ENCODE measurements around the gene BEGAIN. TPM values are rescaled to one million over a fixed set of nuclear protein-coding genes. Genes with fewer than 3 reads are reported as not detected.
A peak's percentile ranks its signal among the peaks of the same experiment; 100 is the strongest.

The BEGAIN gene
- total and polyA plus RNA-seq, 4 donors = 0.27 to 1.6 (median 1.3) TPM

GRCh38 chr14:100622708-100623485, 35.7 kb upstream of the BEGAIN start:
- 77 to 89% methylated on average over 22 of the region's 22 CpGs for WGBS, 2 donors
- H3K27ac ChIP-seq (ENCODE audit: low read depth in 1 of 2, low read length in 1 of 2) = no peak overlapping the region
- H3K36me3 ChIP-seq (ENCODE audit: control insufficient read depth in 4 of 4, insufficient read depth in 4 of 4, low read length in 4 of 4) = no peaks in the 10 kb centered on the region
- no peak for ATAC-seq (ENCODE audit: insufficient read depth, low FRiP score)
- no peaks in the 10 kb centered on the region for H3K27me3 ChIP-seq (ENCODE audit: control insufficient read depth in 3 of 3, insufficient read depth in 3 of 3, low read length in 2 of 3)
- no peak for DNase-seq
- TF ChIP-seq, protein P1, sequence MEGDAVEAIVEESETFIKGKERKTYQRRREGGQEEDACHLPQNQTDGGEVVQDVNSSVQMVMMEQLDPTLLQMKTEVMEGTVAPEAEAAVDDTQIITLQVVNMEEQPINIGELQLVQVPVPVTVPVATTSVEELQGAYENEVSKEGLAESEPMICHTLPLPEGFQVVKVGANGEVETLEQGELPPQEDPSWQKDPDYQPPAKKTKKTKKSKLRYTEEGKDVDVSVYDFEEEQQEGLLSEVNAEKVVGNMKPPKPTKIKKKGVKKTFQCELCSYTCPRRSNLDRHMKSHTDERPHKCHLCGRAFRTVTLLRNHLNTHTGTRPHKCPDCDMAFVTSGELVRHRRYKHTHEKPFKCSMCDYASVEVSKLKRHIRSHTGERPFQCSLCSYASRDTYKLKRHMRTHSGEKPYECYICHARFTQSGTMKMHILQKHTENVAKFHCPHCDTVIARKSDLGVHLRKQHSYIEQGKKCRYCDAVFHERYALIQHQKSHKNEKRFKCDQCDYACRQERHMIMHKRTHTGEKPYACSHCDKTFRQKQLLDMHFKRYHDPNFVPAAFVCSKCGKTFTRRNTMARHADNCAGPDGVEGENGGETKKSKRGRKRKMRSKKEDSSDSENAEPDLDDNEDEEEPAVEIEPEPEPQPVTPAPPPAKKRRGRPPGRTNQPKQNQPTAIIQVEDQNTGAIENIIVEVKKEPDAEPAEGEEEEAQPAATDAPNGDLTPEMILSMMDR (IDR thresholded peaks at IDR 0.05; ENCODE audit: control extremely low read depth, extremely low read depth) = no peak
- H3K9me3 ChIP-seq (ENCODE audit: control insufficient read depth in 4 of 4, insufficient read depth in 3 of 4, low read length in 3 of 4) = peaks cover 0 to 2% (median 0%) of the 10 kb centered on the region in 4 donors
- peaks cover 0 to 10% (median 0%) of the 10 kb centered on the region in 5 donors for H3K4me1 ChIP-seq (ENCODE audit: control insufficient read depth in 5 of 5, insufficient read depth in 5 of 5, low read length in 5 of 5)
- no peak overlapping the region for H3K9ac ChIP-seq (ENCODE audit: insufficient read depth in 1 of 2, low read length in 2 of 2)
- H3K4me3 ChIP-seq = no peak overlapping the region

GRCh38 chr14:100622224-100622623, 35.0 kb upstream of the BEGAIN start:
- Histone ChIP-seq H3K36me3 (ENCODE audit: control insufficient read depth in 4 of 4, insufficient read depth in 4 of 4, low read length in 4 of 4) (no peaks in the 10 kb centered on the region), H3K4me3 (no peak overlapping the region), H3K4me1 (ENCODE audit: control insufficient read depth in 5 of 5, insufficient read depth in 5 of 5, low read length in 5 of 5) (peaks cover 0 to 13% (median 0%) of the 10 kb centered on the region in 5 donors), H3K27me3 (ENCODE audit: control insufficient read depth in 3 of 3, insufficient read depth in 3 of 3, low read length in 2 of 3) (no peaks in the 10 kb centered on the region), H3K9ac (ENCODE audit: insufficient read depth in 1 of 2, low read length in 2 of 2) (no peak overlapping the region), H3K27ac (ENCODE audit: low read depth in 1 of 2, low read length in 1 of 2) (no peak overlapping the region), H3K9me3 (ENCODE audit: control insufficient read depth in 4 of 4, insufficient read depth in 3 of 4, low read length in 3 of 4) (peaks cover 0 to 2% (median 0%) of the 10 kb centered on the region in 4 donors)
- TF ChIP-seq, protein P1 (IDR thresholded peaks at IDR 0.05; ENCODE audit: control extremely low read depth, extremely low read depth) = no peak
- peak in 1 of 3 donors; percentile 20 for DNase-seq
- 31 to 35% methylated on average over 8 of the region's 8 CpGs for WGBS, 2 donors
- ATAC-seq (ENCODE audit: insufficient read depth, low FRiP score) = peak; percentile 17

DNA sequence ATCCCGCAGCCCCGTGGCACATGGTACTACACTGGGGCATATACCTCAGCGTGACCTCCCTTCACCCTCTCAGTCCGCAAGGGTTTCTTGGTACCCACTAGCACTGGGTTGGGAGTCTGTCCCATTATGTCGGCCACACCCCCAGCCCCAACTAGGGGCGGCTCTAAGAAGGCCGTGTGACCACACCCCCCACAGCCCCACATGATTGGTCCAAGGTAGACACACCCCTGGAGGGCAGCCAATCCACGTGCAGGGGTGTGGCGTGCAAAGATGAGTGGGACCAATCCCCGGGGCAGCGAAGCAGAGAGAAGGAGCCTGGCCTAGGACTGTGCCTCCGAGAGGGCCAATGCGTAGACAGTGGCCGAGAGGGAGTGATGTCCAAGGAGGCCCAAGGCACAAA, 34.6 kb upstream of the BEGAIN start:
- DNase-seq = no peak
- WGBS, 2 donors = 84 to 90% methylated on average over 14 of the region's 14 CpGs
- no peak overlapping the region for H3K4me3 ChIP-seq
- H3K27ac ChIP-seq (ENCODE audit: low read depth in 1 of 2, low read length in 1 of 2) = no peak overlapping the region
- TF ChIP-seq, protein P1 (IDR thresholded peaks at IDR 0.05; ENCODE audit: control extremely low read depth, extremely low read depth) = no peak
- H3K36me3 ChIP-seq (ENCODE audit: control insufficient read depth in 4 of 4, insufficient read depth in 4 of 4, low read length in 4 of 4) = no peaks in the 10 kb centered on the region
- no peak overlapping the region for H3K9ac ChIP-seq (ENCODE audit: insufficient read depth in 1 of 2, low read length in 2 of 2)
- peaks cover 0 to 2% (median 0%) of the 10 kb centered on the region in 4 donors for H3K9me3 ChIP-seq (ENCODE audit: control insufficient read depth in 4 of 4, insufficient read depth in 3 of 4, low read length in 3 of 4)
- H3K4me1 ChIP-seq (ENCODE audit: control insufficient read depth in 5 of 5, insufficient read depth in 5 of 5, low read length in 5 of 5) = peaks cover 0 to 13% (median 0%) of the 10 kb centered on the region in 5 donors
- ATAC-seq (ENCODE audit: insufficient read depth, low FRiP score) = no peak
- no peaks in the 10 kb centered on the region for H3K27me3 ChIP-seq (ENCODE audit: control insufficient read depth in 3 of 3, insufficient read depth in 3 of 3, low read length in 2 of 3)

All from lung (tissue), 12 donors.